Activated CD8-positive, alpha-beta memory T cell treated with anti-CD3 and anti-CD28 coated beads for 4 hours (primary cell): ENCODE results near the gene SETDB1.

ENCODE experiments used
- DNase-seq, 2 donors: peaks; one replicate each; pipeline ENCODE4 v3.0.0-alpha.2; 2020; ENCODE audit warnings: low read depth in 2 of 2

SETDB1 gene

DNA sequence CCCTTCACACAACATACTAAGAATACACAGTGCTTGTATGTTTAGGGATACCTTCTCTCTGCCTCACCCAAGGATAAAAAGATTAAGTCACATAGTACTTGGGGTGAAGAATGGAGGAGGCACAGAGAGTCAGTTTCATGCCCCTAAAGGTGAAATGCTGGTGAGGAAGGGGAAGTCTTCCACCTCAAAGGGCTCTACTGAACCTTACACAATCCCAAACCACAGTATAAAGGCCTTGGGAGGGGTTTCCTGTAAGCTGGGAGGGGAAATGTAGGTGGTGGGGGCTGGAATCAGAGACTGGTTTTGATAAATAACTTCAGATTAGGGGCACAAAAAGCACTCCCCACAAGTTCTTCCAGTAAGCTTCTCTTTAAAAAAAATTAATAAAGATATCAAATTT is 77.0 kb downstream of the SETDB1 start:
- DNase-seq: no peak

DNA sequence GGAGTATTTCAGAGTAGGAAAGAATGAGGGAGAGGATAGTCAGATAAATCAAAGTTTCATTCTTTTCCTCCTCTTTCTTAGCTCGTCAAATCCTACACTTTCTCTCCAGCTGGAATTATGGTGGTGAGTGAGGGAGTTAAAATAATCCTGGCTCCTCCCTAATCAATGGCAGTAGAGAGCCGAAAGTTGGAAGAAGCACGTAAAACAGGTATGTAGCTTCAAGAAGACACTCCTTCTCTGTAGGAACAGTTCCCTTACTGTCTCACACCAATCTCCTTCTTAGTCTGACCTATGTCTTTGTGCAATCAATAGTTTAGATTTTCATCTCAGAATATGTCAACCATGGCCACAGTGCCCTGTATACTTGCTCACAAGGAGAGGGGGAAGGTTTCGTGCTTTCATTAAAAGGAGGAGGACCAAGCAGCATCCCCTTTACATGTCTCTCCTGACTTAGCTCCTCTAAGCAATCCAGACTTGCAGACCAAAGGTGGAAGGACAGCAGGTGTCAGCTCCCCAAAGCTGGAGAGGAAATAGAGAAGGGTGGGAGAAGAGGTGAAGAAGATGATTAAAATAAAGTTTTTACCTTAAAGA is 79.7 kb downstream of the SETDB1 start:
- no peak for DNase-seq

DNA sequence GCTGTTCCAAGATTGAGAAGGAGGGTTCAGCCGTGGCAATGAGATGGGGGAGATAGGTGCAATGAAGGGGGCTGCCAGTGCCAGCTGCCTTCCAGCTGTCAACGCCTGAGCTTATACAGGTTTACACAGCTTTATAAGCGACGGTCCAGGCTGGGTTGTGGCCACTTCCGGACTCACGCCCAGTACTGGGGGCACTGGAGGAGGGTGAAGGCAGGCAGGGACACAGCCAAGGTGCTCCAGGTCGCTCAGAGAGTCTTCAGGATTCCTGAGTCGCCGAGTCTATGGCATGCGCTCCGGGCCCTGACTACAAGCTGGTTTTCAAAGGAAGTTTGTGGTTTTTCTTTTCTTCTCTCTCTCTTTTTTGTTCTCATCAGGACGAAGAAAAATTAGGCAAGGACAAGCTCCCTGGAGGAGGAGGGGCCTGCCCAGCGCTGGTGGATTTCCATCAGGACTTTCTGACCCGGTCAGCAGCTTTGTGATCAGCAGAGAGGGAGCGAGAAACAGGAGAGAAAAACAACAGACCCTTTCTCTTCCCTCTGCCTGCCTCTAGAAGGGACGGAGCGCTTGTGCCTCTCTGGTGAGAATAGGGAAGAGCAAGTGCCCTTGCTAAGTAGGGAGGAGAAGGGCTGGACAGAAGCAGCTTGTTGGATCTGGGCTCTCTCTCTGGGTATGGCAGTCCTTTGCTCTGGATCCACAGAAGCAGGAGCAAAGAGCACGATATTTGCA is 80.3 kb downstream of the SETDB1 start, which contains the start of gene MINDY1:
Gene MINDY1 (minus strand): TSS at position 576 of the 726 bp plus-strand sequence. CDS start 4,285 bp downstream, outside the sequence.
- no peak for DNase-seq

DNA sequence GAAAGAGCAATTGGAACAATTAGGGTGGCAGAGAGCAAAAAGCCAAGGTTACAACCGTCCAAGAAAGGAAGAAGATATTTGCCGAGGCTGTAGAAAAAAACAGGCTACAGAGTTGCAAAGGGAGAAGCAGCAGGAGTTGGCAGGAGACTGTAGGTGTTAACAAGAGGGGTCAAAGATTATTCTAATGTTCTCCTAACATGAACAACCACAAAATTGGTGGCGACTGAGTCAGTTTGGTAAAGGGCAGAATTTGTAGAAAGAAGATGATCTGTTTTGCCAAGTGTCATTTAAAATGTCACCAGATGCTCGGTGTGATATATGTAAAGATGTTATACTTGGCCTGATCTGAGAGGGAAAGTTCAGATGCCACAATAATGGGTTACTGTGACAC is 81.7 kb downstream of the SETDB1 start:
- DNase-seq: no peak

DNA sequence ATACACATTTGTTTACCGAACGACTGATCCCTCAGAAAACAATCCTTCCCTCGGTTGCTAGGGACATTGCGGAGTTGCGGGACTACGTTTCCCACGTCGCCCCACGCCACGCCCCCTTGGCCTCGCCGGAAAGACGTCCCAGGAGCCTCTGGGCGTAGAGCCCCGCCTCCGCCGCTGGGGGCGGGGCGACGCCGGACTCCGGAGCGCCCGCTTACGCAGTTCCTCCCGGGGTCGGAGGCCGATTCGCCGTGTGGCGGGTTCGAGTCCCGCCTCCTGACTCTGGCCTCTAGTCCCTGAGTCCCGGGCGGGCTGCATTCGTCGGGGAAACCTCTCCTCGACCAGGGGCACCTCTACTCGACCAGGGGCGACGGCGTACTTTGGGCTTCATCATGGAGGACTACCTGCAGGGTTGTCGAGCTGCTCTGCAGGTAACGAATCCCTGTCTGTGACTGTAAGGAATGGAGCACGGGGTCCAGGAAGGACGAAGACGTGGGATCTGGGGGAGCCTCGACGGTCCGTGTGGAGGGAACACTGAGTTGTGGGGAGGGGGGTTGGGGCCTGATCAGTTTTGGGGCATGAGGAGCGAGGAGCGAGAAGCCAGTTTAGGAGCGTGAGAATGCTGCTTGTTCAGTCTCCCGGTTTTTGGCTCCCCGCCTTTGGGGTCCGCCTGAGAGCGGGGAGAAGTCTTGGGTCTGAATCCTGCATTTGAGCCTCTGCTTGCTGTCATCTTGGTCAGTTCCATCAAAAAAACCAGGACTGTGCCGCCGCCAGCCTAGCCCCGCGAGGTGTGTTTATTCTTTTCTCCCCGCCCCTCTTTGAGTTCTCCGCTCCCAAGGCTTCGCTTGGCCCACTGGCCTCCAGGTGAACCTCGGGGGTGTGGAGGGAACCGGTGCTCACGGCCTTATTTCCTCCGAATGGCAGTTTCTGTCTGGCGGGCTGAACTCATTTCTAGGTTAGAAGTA is 82.4 kb downstream of the SETDB1 start, which contains the start of gene PRUNE1:
Gene PRUNE1 (plus strand): TSS at position 206 of the 962 bp plus-strand sequence. CDS start 184 bp downstream, at position 390.
- DNase-seq: peak; percentile 88 to 89

DNA sequence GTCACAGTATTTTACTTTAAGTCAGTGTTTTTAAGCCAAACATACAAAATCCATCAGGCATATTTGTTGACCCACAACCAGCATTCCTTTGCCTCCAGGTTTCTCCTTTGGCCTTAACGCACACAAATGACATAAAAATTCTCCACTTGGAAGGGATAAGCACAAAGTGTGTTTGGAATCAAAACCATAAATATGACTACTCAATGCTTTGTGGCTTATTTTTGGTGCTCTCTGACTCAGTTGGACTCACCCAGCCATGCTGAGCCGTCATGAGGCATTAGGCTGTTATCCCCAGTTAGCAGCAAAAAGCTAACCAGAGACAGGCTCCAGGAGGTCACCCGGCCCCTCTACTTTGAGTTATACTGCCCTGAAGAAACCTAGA is 83.0 kb downstream of the SETDB1 start:
- DNase-seq: no peak

DNA sequence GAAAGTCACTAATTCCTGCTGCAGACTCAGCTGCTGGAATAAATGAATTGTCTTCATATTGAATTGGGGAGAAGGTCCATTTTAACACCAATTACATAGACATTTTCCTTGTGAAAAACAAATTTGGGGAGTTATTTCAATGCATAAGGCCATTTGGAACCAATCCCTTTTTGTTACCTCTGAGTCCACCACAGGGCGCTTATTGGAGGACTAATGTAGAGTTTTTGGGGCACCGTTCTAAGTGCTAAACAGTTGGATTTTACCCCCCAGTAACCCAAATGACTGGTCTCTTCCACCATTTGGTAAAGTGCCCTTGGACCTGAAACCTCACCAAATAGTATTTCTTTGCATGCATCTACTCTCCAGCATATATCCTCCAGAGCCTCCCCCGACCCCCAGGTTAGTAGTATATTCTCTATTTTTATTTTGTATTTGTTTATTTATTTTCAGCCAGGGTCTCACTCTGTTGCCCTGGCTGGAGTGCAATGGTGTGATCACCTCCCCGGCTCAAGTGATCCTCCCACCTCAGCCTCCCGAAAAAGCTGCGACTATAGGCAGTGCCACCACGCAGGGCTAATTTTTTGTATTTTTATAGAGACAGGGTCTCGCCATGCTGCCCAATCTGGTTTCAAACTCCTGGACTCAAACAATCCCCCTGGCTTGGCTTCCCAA is 83.6 kb downstream of the SETDB1 start:
- DNase-seq: no peak

DNA sequence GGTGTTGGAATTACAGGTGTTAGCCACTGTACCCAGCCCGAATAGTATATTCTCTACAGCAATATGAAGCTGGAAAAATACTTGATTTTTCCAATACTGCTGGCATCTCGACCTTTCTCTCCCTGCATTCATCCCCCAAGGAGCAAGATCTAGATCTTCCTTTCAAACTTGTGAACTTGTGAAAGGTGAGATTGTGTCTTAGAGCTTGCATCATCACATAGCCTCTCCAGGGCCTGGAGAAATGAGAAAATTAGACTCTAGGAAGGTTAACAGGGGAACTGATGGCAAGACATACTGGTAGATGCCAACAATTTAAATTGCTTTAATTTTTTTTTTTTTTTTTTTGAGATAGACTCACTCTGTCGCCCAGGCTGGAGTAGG is 84.2 kb downstream of the SETDB1 start:
- DNase-seq: no peak

DNA sequence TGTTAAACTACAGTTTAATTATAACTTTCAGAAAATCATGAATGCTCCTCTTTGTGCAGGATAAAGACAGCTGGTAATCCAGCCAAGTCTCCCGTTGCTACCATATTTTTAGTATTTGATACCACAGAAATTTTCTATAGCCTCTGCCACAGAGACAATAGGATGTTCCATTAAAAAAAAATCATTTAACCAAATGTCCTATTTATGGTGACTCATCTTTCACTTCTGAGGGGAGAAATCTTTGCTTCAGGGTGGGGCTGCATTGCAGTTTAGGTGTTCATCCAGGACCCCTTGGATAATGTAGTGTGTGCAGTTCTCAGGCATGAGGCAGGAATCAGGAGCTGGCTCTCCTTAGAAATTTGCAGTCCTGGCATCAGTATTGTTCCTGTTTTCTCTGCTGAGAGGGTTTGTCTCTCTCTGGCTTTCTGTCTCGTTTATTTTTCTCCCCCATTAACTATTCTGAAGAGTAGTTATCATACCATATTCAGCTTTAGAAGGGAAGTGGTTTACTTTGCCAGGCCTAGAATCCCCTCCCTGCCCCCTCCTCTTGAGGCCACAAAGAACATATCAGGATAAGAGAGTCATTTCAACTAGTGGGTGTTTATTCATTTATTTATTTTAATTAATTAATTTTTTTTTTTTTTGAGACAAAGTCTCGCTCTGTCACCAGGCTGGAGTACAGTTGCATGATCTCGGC is 85.1 kb downstream of the SETDB1 start:
- no peak for DNase-seq

DNA sequence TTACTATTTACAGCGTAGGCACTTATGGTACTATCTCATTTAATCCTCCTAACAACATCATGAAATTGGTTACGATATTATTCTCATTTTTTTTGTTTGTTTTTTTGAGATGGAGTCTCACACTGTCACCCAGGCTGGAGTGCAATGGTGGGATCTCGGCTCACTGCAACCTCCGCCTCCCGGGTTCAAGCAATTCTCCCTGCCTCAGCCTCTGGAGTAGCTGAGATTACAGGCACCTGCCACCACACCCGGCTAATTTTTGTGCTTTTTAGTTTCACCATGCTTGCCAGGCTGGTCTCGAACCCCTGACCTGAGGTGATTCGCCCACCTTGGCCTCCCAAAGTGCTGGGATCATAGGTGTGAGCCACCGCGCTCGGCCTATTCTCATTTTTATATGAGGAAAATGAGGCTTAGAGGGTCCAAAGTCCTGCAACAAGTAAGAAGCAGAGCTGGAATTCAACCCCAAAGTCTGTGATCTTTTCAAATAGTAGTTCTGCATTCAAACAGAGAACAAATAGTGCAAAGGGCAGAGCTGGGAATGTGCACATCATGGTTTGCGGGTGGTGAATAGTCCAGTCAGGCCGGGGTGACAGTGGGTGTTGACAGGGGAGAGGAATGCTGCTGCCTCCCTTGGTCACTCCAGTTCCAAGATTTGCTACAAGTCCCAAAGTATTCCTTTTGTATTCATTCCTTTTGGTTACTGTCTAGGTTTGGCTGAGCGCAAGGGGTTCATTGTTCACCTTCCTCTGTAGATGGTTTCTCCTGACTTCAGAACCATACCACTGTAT is 86.7 kb downstream of the SETDB1 start:
- no peak for DNase-seq

DNA sequence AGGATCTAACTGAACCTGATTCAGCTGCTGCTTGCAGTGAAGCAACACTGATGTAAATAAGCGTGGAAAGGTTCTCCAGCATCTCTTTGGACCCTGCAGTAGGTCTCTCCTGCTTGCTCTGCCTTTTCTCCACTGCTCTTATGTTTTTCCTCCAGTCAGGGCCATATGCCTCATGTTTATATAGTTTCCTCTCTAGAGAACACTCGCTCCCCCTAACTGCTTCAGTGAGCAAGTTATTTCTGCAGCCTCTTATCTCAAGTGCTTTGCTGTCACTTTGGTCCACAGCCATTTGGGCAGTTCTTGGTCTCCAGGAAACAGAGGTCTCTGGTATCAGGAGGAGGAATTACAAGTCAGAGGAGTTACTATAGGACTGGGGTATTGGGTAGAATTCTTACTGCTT is 87.4 kb downstream of the SETDB1 start:
- no peak for DNase-seq
